Liver (tissue), 9 donors: Measurements from ENCODE around the gene IMPA2. TPM values are rescaled to one million over a fixed set of nuclear protein-coding genes. Genes with fewer than 3 reads are reported as not detected.

Source experiments
- DNase-seq: peaks from one replicate; pipeline ENCODE4 v3.0.0-alpha.2; 2017; ENCODE audit warnings: low spot score
- H3K27ac ChIP-seq, 2 donors: one replicate each; pipeline ENCODE4 v1.7.0; 2013; ENCODE audit warnings: inconsistent platforms in 2 of 2, low read length in 2 of 2, control low read depth in 1 of 2, low read depth in 1 of 2, mild to moderate bottlenecking in 1 of 2
- H3K27me3 ChIP-seq, 4 donors: one replicate each; pipeline versions ENCODE4 v1.6.1 to v1.7.0; 2013; ENCODE audit warnings: low read length in 3 of 4, inconsistent platforms in 1 of 4, mild to moderate bottlenecking in 1 of 4, moderate library complexity in 1 of 4; ENCODE audit not compliant: control insufficient read depth in 4 of 4, insufficient read depth in 4 of 4
- H3K36me3 ChIP-seq, 4 donors: one replicate each; pipeline versions ENCODE4 v1.6.1 to v1.7.0; 2013; ENCODE audit warnings: low read length in 3 of 4, mild to moderate bottlenecking in 3 of 4, low read depth in 1 of 4, moderate library complexity in 1 of 4; ENCODE audit not compliant: control insufficient read depth in 4 of 4, insufficient read depth in 3 of 4
- H3K4me1 ChIP-seq, 4 donors: one replicate each; pipeline versions ENCODE4 v1.6.1 to v1.7.0; 2013; ENCODE audit warnings: low read length in 3 of 4, mild to moderate bottlenecking in 3 of 4, moderate library complexity in 1 of 4; ENCODE audit not compliant: control insufficient read depth in 4 of 4, insufficient read depth in 4 of 4
- H3K4me3 ChIP-seq, 3 donors: one replicate each; pipeline versions ENCODE4 v1.6.1 to v1.7.0; 2013; ENCODE audit warnings: low read length in 3 of 3, control low read depth in 1 of 3, low read depth in 1 of 3, mild to moderate bottlenecking in 1 of 3
- H3K9ac ChIP-seq, 2 donors: one replicate each; pipeline ENCODE4 v1.7.0; 2013; ENCODE audit warnings: low read length in 2 of 2, mild to moderate bottlenecking in 2 of 2, moderate library complexity in 2 of 2, control low read depth in 1 of 2, low read depth in 1 of 2
- H3K9me3 ChIP-seq, 4 donors: one replicate each; pipeline versions ENCODE4 v1.6.1 to v1.7.0; 2013; ENCODE audit warnings: low read length in 3 of 4; ENCODE audit not compliant: control insufficient read depth in 4 of 4
- EGR1 ChIP-seq, 2 donors: IDR thresholded peaks; 2 replicates each; pipeline ENCODE4 v1.6.1; 2016 to 2018; ENCODE audit warnings: antibody characterized with exemption in 2 of 2, low read depth in 2 of 2
- FOXA1 ChIP-seq: IDR thresholded peaks from 2 replicates; pipeline ENCODE4 v1.6.1; 2016; ENCODE audit warnings: antibody characterized with exemption
- FOXA2 ChIP-seq: IDR thresholded peaks from 2 replicates; pipeline ENCODE4 v1.6.1; 2016; ENCODE audit warnings: antibody characterized with exemption
- GABPA ChIP-seq, 2 donors: IDR thresholded peaks in 1 of 2; conservative IDR thresholded peaks in 1 of 2; 2 replicates each; pipeline ENCODE4 v1.6.1; 2016; ENCODE audit warnings: antibody characterized with exemption in 2 of 2, mild to moderate bottlenecking in 1 of 2, moderate library complexity in 1 of 2
- HNF4A ChIP-seq, 2 donors: conservative IDR thresholded peaks; 2 replicates each; pipeline ENCODE4 v1.6.1; 2016; ENCODE audit warnings: antibody characterized with exemption in 2 of 2, mild to moderate bottlenecking in 2 of 2
- HNF4G ChIP-seq: IDR thresholded peaks from 2 replicates; pipeline ENCODE4 v1.6.1; 2016; ENCODE audit warnings: antibody characterized with exemption
- JUND ChIP-seq, 2 donors: IDR thresholded peaks; 2 replicates each; pipeline ENCODE4 v1.6.1; 2016; ENCODE audit warnings: antibody characterized with exemption in 2 of 2
- NR2F2 ChIP-seq: IDR thresholded peaks from 2 replicates; pipeline ENCODE4 v1.6.1; 2016; ENCODE audit warnings: antibody characterized with exemption
- RAD21 ChIP-seq, 2 donors: IDR thresholded peaks; 2 replicates each; pipeline ENCODE4 v1.6.1; 2016; ENCODE audit warnings: antibody characterized with exemption in 2 of 2, mild to moderate bottlenecking in 2 of 2
- RXRA ChIP-seq, 2 donors: IDR thresholded peaks; 2 replicates each; pipeline ENCODE4 v1.6.1; 2017 to 2018; ENCODE audit warnings: antibody characterized with exemption in 2 of 2, mild to moderate bottlenecking in 1 of 2
- SP1 ChIP-seq: IDR thresholded peaks from 2 replicates; pipeline ENCODE4 v1.6.1; 2018; ENCODE audit warnings: antibody characterized with exemption, mild to moderate bottlenecking
- TAF1 ChIP-seq: conservative IDR thresholded peaks from 2 replicates; pipeline ENCODE4 v1.6.1; 2016; ENCODE audit warnings: antibody characterized with exemption, mild to moderate bottlenecking
- YY1 ChIP-seq: IDR thresholded peaks from 2 replicates; pipeline ENCODE4 v1.6.1; 2016; ENCODE audit warnings: antibody characterized with exemption, mild to moderate bottlenecking
- WGBS: extraction: QIAGEN DNeasy Blood & Tissue Kit; methylation state at CpG from one replicate; pipeline ENCODE4 v1.1.7; 2013; 5-methylcytosine and 5-hydroxymethylcytosine counted together
- polyA plus RNA-seq, 2 donors: library from polyadenylated mRNA; stranded (reverse) in 1 of 2; unstranded in 1 of 2; fragments of 200-250 nt in 1 of 2; fragments of >200 nt in 1 of 2; fragmentation: Nextera tagmentation in 1 of 2; extraction: Ambion mirVana in 1 of 2; gene quantifications; one replicate each; pipeline versions ENCODE4 v1.2.1 to v1.2.3, GENCODE V29; 2013 to 2015
- total RNA-seq, 2 donors: library from RNA; depleted of rRNA; stranded (reverse); fragments of >200 nt; gene quantifications; one replicate each; pipeline ENCODE4 v1.2.3, GENCODE V29; 2014
- TF ChIP-seq, protein P1 (sequence below): IDR thresholded peaks from 2 replicates; pipeline ENCODE4 v1.6.1; 2016; ENCODE audit warnings: antibody characterized with exemption
- TF ChIP-seq, protein P2 (sequence below): IDR thresholded peaks from 2 replicates; pipeline ENCODE4 v1.6.1; 2016; ENCODE audit warnings: antibody characterized with exemption, mild to moderate bottlenecking
- TF ChIP-seq, protein P3 (sequence below): IDR thresholded peaks from 2 replicates; pipeline ENCODE4 v1.6.1; 2016; ENCODE audit warnings: antibody characterized with exemption
- TF ChIP-seq, protein P4 (sequence below): IDR thresholded peaks from 2 replicates; pipeline ENCODE4 v1.6.1; 2016; ENCODE audit warnings: antibody characterized with exemption
- donor health status: healthy.
- donor health status: healthy.
- donor health status: healthy.
- donor health status: healthy.
- donor health status: healthy.

The IMPA2 gene
- total and polyA plus RNA-seq, 4 donors: 27.5 to 55.8 (median 48.2) TPM

DNA sequence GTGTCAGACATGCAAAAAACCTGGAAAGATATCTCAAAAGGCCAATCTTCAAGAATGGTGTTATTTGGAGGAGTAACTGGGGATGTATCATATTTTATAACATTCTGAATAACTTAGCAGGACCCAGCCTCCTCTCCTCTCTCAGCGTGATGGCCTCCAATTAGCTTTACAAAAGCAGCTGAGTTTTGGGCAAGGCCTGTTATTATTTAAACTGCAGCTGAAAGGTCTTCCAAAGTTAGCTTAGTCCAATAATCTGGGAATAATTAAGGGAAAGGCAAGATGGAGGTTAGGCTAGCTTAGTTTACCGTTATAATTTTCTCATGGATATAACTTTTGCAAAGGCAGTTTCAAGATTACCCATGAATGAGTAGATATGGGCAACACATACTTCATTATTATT, 40.4 kb upstream of the IMPA2 start:
- H3K9ac ChIP-seq: no peak overlapping the region
- no peak overlapping the region for H3K4me3 ChIP-seq
- no peaks in the 10 kb centered on the region for H3K9me3 ChIP-seq
- peaks cover 0 to 3% (median under 1%) of the 10 kb centered on the region in 4 donors for H3K4me1 ChIP-seq
- H3K36me3 ChIP-seq: no peaks in the 10 kb centered on the region
- H3K27me3 ChIP-seq: no peaks in the 10 kb centered on the region
- WGBS: 93% methylated on average over 2 of the region's 2 CpGs
- no peak for DNase-seq
- no peak overlapping the region for H3K27ac ChIP-seq
- TF ChIP-seq RAD21 (IDR thresholded peaks at IDR 0.05): no peak
- no peak for TF ChIP-seq EGR1 (IDR thresholded peaks at IDR 0.05; ENCODE audit: low read depth in 2 of 2)
- TF ChIP-seq, protein P1, sequence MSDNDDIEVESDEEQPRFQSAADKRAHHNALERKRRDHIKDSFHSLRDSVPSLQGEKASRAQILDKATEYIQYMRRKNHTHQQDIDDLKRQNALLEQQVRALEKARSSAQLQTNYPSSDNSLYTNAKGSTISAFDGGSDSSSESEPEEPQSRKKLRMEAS: no peak
- no peak for TF ChIP-seq HNF4A (conservative IDR thresholded peaks at IDR 0.05)

DNA sequence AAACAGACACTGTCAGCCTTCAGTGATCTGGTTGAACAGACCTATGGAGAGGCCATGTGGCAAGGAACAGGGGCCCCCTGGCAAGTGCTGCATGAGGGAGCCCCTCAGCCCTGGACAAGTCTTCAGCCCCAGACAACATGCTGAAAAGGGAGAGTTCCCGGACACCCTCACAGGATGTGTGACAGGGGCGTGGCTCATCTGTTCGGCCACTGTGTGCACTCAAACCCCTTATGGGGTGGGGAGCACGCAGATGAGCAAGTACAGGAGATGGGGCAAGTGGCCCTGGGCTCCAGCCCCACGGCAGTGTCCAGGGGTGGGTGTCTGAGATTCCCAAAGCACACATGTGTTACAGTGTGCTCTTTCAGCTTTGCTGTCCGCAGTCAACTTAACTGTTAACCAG, 37.8 kb upstream of the IMPA2 start:
- Histone ChIP-seq H3K9ac (no peak overlapping the region), H3K36me3 (no peaks in the 10 kb centered on the region), H3K4me1 (peaks cover 3 to 10% (median 7%) of the 10 kb centered on the region in 4 donors), H3K9me3 (no peaks in the 10 kb centered on the region), H3K27me3 (no peaks in the 10 kb centered on the region), H3K27ac (no peak overlapping the region), H3K4me3 (no peak overlapping the region)
- no peak for DNase-seq
- TF ChIP-seq RXRA (IDR thresholded peaks at IDR 0.05) (no peak), JUND (IDR thresholded peaks at IDR 0.05) (no peak), HNF4A (conservative IDR thresholded peaks at IDR 0.05) (no peak), YY1 (no peak), SP1 (no peak), GABPA (IDR thresholded peaks at IDR 0.05 in 1 of 2, conservative IDR thresholded peaks at IDR 0.05 in 1 of 2) (no peak), FOXA2 (no peak), RAD21 (IDR thresholded peaks at IDR 0.05) (no peak), NR2F2 (no peak), TAF1 (no peak), EGR1 (IDR thresholded peaks at IDR 0.05; ENCODE audit: low read depth in 2 of 2) (no peak), FOXA1 (no peak), HNF4G (no peak)
- TF ChIP-seq, protein P2, sequence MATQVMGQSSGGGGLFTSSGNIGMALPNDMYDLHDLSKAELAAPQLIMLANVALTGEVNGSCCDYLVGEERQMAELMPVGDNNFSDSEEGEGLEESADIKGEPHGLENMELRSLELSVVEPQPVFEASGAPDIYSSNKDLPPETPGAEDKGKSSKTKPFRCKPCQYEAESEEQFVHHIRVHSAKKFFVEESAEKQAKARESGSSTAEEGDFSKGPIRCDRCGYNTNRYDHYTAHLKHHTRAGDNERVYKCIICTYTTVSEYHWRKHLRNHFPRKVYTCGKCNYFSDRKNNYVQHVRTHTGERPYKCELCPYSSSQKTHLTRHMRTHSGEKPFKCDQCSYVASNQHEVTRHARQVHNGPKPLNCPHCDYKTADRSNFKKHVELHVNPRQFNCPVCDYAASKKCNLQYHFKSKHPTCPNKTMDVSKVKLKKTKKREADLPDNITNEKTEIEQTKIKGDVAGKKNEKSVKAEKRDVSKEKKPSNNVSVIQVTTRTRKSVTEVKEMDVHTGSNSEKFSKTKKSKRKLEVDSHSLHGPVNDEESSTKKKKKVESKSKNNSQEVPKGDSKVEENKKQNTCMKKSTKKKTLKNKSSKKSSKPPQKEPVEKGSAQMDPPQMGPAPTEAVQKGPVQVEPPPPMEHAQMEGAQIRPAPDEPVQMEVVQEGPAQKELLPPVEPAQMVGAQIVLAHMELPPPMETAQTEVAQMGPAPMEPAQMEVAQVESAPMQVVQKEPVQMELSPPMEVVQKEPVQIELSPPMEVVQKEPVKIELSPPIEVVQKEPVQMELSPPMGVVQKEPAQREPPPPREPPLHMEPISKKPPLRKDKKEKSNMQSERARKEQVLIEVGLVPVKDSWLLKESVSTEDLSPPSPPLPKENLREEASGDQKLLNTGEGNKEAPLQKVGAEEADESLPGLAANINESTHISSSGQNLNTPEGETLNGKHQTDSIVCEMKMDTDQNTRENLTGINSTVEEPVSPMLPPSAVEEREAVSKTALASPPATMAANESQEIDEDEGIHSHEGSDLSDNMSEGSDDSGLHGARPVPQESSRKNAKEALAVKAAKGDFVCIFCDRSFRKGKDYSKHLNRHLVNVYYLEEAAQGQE: no peak
- TF ChIP-seq, protein P1: no peak
- TF ChIP-seq, protein P3, sequence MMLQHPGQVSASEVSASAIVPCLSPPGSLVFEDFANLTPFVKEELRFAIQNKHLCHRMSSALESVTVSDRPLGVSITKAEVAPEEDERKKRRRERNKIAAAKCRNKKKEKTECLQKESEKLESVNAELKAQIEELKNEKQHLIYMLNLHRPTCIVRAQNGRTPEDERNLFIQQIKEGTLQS: no peak
- TF ChIP-seq, protein P4, sequence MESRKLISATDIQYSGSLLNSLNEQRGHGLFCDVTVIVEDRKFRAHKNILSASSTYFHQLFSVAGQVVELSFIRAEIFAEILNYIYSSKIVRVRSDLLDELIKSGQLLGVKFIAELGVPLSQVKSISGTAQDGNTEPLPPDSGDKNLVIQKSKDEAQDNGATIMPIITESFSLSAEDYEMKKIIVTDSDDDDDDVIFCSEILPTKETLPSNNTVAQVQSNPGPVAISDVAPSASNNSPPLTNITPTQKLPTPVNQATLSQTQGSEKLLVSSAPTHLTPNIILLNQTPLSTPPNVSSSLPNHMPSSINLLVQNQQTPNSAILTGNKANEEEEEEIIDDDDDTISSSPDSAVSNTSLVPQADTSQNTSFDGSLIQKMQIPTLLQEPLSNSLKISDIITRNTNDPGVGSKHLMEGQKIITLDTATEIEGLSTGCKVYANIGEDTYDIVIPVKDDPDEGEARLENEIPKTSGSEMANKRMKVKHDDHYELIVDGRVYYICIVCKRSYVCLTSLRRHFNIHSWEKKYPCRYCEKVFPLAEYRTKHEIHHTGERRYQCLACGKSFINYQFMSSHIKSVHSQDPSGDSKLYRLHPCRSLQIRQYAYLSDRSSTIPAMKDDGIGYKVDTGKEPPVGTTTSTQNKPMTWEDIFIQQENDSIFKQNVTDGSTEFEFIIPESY: no peak
- WGBS: 83% methylated on average over 6 of the region's 6 CpGs
